ENCODE results near the gene ZNF407. TPM values are rescaled to one million over a fixed set of nuclear protein-coding genes. Genes with fewer than 3 reads are reported as not detected.

The ZNF407 gene
- total RNA-seq, 1 donor from 2014 or later, result 26.7 TPM

GRCh38 chr18:75025573-75025972 is 427.9 kb downstream of the ZNF407 start:
- Mint-ChIP-seq H3K4me3 (no peak overlapping the region), H3K36me3 (ENCODE audit: low read depth) (peaks cover 2% of the 10 kb centered on the region), H3K9me3 (no peaks in the 10 kb centered on the region), H3K27ac (no peak overlapping the region), H3K27me3 (no peaks in the 10 kb centered on the region), H3K4me1 (peaks cover 3% of the 10 kb centered on the region)
- POLR2A ChIA-PET, result no interaction called here
- DNase-seq (no peak), ATAC-seq (ENCODE audit: low read depth) (no peak)
- CTCF ChIA-PET, result interaction anchor here (1.1 kb wide), 1 partner anchor 9 kb away, joined by 3 read pairs; no protein-coding TSS in a partner anchor
- intact Hi-C loops (cut with micrococcal nuclease), result no loop called here
- TF ChIP-seq CTCF (IDR thresholded peaks at IDR 0.05), result no peak

DNA sequence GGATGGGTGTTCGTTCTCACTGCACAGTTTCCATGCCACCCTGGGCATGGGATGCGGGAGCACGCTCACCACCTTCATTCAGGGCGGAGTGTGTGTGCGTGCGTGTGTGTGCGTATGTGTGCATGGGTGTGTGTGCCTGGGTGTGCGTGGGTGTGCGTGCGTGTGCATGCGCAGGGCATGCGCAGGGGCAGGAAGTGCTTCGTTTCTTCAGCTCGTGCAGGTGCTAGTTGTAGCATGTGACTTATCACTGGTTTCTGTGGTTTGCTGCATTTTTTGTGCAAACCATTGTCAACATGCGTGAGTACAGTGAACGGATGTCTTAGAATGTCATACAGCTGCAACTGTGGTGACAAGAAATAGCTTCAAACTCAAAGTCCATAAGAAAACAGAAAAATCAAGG is 431.8 kb downstream of the ZNF407 start:
- Mint-ChIP-seq H3K27ac (no peak overlapping the region), H3K36me3 (ENCODE audit: low read depth) (no peaks in the 10 kb centered on the region), H3K4me3 (no peak overlapping the region), H3K27me3 (no peaks in the 10 kb centered on the region), H3K4me1 (no peaks in the 10 kb centered on the region), H3K9me3 (no peaks in the 10 kb centered on the region)
- DNase-seq, result no peak
- ChIA-PET POLR2A (no interaction called here), CTCF (no interaction called here)
- ATAC-seq (ENCODE audit: low read depth), result no peak
- intact Hi-C loops (cut with micrococcal nuclease), result no loop called here
- no peak for TF ChIP-seq CTCF (IDR thresholded peaks at IDR 0.05)

DNA sequence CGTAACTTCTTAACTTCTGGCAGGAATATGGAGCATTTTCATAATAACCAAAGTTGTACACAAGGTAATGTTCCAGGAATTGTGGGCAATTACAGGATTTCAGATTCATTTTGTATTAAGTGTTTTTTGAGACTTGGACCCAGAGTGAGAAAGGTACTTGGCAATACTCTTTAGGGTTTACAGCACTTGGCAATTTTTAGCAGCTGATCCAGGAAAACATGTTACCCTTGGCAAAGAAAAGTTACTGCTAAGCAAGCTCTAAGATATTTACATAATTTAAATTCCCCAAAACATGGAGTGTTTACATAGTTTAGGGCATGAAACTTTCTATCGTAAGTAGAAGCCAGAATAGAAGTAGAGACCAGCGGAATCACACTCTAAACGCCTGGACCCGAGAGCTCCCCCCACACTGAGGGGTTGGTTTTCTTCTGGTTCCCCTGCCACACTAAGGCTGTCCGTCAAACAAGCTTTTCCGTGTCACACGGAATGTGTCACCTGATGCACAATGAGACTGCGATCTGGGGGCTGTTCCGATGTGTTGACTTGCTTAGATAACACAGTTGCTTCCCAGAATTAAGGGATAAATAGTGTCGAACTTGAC is 434.1 kb downstream of the ZNF407 start:
- TF ChIP-seq CTCF (IDR thresholded peaks at IDR 0.05), result no peak
- Mint-ChIP-seq H3K27ac (no peak overlapping the region), H3K4me3 (no peak overlapping the region), H3K36me3 (ENCODE audit: low read depth) (peaks cover 4% of the 10 kb centered on the region), H3K27me3 (no peaks in the 10 kb centered on the region), H3K9me3 (no peaks in the 10 kb centered on the region), H3K4me1 (no peaks in the 10 kb centered on the region)
- intact Hi-C loops (cut with micrococcal nuclease), result no loop called here
- ChIA-PET CTCF (no interaction called here), POLR2A (no interaction called here)
- DNase-seq, result no peak
- no peak for ATAC-seq (ENCODE audit: low read depth)

DNA sequence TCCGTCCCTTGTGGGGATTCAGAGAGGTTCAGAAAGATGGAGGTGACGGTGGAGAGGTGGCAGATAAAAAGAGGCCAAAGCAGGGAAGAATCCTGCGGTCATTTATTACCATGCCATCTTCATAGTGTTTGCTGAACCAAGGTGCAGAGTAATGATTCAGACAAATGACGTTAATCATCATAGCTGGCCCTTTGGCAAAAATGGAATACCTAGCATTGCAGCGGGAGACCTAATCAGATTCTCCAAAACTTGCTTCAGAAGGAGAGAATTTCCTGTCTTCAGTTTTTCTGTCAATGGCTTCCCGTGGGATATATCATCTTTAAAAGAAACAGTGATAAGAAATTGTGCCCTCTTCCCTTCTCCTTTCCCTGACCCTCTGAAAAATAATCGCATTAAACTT is 435.8 kb downstream of the ZNF407 start:
- POLR2A ChIA-PET, result no interaction called here
- H3K36me3 Mint-ChIP-seq (ENCODE audit: low read depth), result peaks cover 6% of the 10 kb centered on the region
- no peaks in the 10 kb centered on the region for H3K9me3 Mint-ChIP-seq
- no peak overlapping the region for H3K4me3 Mint-ChIP-seq
- TF ChIP-seq CTCF (IDR thresholded peaks at IDR 0.05), result no peak
- CTCF ChIA-PET, result no interaction called here
- ATAC-seq (ENCODE audit: low read depth), result no peak
- intact Hi-C loops (cut with micrococcal nuclease), result no loop called here
- no peaks in the 10 kb centered on the region for H3K4me1 Mint-ChIP-seq
- no peak for DNase-seq
- H3K27me3 Mint-ChIP-seq, result no peaks in the 10 kb centered on the region
- H3K27ac Mint-ChIP-seq, result no peak overlapping the region

DNA sequence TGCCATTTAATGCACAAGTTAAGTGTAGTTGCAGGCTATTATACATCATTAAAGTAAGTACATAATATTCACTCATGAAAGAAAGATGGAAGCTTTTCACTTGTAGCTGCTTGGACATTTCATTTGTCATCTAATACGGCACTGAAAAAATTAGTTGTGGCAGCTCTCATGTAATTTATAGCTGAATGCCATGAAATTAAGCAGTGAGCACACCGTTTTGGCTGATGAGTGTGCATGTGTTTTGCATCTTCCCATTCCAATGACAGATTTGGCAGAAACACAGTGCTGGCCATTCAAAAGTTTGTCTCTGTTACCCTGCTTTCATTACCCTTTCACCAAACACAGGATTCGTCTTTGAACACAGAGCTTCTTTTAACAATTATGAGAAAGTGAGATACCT is 437.3 kb downstream of the ZNF407 start:
- DNase-seq, result no peak
- ATAC-seq (ENCODE audit: low read depth), result no peak
- intact Hi-C loops (cut with micrococcal nuclease), result no loop called here
- no peak for TF ChIP-seq CTCF (IDR thresholded peaks at IDR 0.05)
- ChIA-PET POLR2A (no interaction called here), CTCF (no interaction called here)
- Mint-ChIP-seq H3K9me3 (no peaks in the 10 kb centered on the region), H3K4me3 (no peak overlapping the region), H3K36me3 (ENCODE audit: low read depth) (peaks cover 6% of the 10 kb centered on the region), H3K27ac (no peak overlapping the region), H3K27me3 (no peaks in the 10 kb centered on the region), H3K4me1 (no peaks in the 10 kb centered on the region)
